DLD1 (cell line): ENCODE measurements around the gene SYT4.

Experiments
- in situ Hi-C: cut with HindIII; loops from 2 replicates; pipeline ENCODE4 v1.10.0; 2017; ENCODE audit warnings: low sequenced_read_pairs

Gene SYT4

DNA sequence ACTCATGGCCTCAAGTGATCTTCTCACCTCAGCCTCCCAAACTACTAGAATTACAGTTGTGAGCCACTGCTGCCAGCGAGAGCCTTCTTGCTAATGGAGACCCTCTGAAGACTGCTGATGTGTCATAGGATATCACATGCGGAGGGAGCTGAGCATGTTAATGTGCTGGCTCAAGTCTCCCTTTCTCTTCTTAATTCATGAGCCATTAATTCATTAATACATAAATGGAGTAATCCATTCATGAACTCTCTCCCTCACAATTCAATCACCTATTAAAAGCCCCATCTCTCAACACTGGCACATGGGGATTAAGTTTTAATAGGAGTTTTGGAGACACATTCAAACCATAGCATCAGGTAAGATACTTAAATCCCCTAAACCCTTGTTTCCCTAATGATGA is 54.8 kb downstream of the SYT4 start:
- in situ Hi-C loops: no loop called here

DNA sequence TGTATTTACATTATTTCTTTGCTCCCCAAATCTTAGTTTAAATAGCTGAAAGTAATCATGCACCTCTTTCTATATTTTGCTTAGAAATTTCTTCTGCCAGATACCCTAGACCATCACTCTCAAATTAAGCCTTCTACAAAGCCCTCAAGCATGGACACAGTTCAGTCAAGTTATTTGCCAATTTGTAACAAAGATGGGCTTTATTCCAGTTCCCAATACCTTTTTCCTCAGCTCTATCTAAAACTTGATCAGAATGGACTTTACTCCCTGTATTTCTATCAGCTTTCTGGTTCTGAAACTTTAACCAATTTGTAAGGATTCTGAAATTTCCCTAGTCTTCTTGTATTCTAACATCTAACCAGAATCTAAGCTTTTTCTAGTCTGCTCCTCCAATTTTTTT is 56.6 kb downstream of the SYT4 start:
- in situ Hi-C loops: no loop called here
